ENCODE results near the gene COX6A1. TPM values are rescaled to one million over a fixed set of nuclear protein-coding genes. Genes with fewer than 3 reads are reported as not detected.
A peak's percentile ranks its signal among the peaks of the same experiment; 100 is the strongest.

Gene COX6A1
- total and polyA plus RNA-seq, 2 of the 13 experiments (the other 11 are each of a cell fraction or from before 2014, with no cell fraction given): 542 to 673 TPM

DNA sequence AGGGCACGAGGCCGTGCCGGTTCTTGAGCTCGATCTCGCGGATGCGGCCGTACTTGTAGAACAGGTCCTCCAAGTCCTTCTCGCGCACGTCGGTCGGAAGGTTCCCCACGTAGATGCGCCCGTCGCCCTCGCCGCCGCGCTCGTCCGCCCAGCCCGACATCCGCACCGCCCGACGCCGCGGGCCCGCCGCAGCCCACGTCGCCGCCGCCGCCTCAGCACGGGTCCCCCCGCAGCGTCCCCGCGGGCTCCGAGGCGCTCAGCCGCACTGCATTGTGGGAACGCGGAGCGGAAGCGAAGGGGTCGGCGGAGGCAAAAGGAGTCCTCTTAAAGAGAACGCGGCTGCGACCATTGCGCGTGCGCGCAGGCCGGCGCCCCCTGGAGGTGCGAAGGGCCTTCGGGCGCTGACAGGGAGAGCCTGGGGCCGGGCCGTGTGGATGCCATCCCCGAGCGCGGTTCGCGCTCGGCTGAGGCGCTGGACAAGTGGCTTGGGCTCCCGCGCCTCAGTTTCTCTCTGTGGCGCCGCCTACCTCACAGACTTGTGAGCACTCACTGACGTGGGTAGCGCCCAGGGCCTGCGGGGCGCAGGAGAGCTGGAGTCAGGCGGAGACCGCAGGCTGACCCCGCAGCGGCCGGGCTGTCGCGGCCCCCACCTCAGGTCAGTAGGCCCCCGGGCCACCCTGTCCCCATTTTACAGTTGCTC, 31.7 kb downstream of the COX6A1 start, which contains the start of gene SRSF9 (continued):
- peak; percentile 80; the same call in 1 of the 2 replicates for TF ChIP-seq ZNF772 (CRISPR knock-in tag; IDR thresholded peaks at IDR 0.05)
- TF ChIP-seq, protein P1, sequence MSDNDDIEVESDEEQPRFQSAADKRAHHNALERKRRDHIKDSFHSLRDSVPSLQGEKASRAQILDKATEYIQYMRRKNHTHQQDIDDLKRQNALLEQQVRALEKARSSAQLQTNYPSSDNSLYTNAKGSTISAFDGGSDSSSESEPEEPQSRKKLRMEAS (IDR thresholded peaks at IDR 0.05): peak; percentile 92
- TF ChIP-seq ZNF333 (CRISPR knock-in tag; IDR thresholded peaks at IDR 0.05; ENCODE audit: borderline replicate concordance): no peak
- no peak for TF ChIP-seq ZNF644 (CRISPR knock-in tag; IDR thresholded peaks at IDR 0.05; ENCODE audit: low read depth)
- TF ChIP-seq, protein P2, sequence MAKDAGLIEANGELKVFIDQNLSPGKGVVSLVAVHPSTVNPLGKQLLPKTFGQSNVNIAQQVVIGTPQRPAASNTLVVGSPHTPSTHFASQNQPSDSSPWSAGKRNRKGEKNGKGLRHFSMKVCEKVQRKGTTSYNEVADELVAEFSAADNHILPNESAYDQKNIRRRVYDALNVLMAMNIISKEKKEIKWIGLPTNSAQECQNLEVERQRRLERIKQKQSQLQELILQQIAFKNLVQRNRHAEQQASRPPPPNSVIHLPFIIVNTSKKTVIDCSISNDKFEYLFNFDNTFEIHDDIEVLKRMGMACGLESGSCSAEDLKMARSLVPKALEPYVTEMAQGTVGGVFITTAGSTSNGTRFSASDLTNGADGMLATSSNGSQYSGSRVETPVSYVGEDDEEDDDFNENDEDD (CRISPR knock-in tag; IDR thresholded peaks at IDR 0.05; ENCODE audit: borderline replicate concordance): peak; percentile 81
- TF ChIP-seq, protein P3, sequence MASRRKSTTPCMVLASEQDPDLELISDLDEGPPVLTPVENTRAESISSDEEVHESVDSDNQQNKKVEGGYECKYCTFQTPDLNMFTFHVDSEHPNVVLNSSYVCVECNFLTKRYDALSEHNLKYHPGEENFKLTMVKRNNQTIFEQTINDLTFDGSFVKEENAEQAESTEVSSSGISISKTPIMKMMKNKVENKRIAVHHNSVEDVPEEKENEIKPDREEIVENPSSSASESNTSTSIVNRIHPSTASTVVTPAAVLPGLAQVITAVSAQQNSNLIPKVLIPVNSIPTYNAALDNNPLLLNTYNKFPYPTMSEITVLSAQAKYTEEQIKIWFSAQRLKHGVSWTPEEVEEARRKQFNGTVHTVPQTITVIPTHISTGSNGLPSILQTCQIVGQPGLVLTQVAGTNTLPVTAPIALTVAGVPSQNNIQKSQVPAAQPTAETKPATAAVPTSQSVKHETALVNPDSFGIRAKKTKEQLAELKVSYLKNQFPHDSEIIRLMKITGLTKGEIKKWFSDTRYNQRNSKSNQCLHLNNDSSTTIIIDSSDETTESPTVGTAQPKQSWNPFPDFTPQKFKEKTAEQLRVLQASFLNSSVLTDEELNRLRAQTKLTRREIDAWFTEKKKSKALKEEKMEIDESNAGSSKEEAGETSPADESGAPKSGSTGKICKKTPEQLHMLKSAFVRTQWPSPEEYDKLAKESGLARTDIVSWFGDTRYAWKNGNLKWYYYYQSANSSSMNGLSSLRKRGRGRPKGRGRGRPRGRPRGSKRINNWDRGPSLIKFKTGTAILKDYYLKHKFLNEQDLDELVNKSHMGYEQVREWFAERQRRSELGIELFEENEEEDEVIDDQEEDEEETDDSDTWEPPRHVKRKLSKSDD (CRISPR knock-in tag; IDR thresholded peaks at IDR 0.05; ENCODE audit: low read depth): 0 out of 2 replicates have a peak, but pooled peaks have one; percentile 7
- TF ChIP-seq MED8 (CRISPR knock-in tag; IDR thresholded peaks at IDR 0.05; ENCODE audit: insufficient replicate concordance): peak; percentile 41
- TF ChIP-seq BCL6 (CRISPR knock-in tag; IDR thresholded peaks at IDR 0.05): peak; percentile 49; the same call in 1 of the 2 replicates
- TF ChIP-seq, protein P4, sequence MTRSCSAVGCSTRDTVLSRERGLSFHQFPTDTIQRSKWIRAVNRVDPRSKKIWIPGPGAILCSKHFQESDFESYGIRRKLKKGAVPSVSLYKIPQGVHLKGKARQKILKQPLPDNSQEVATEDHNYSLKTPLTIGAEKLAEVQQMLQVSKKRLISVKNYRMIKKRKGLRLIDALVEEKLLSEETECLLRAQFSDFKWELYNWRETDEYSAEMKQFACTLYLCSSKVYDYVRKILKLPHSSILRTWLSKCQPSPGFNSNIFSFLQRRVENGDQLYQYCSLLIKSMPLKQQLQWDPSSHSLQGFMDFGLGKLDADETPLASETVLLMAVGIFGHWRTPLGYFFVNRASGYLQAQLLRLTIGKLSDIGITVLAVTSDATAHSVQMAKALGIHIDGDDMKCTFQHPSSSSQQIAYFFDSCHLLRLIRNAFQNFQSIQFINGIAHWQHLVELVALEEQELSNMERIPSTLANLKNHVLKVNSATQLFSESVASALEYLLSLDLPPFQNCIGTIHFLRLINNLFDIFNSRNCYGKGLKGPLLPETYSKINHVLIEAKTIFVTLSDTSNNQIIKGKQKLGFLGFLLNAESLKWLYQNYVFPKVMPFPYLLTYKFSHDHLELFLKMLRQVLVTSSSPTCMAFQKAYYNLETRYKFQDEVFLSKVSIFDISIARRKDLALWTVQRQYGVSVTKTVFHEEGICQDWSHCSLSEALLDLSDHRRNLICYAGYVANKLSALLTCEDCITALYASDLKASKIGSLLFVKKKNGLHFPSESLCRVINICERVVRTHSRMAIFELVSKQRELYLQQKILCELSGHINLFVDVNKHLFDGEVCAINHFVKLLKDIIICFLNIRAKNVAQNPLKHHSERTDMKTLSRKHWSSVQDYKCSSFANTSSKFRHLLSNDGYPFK (CRISPR knock-in tag; IDR thresholded peaks at IDR 0.05; ENCODE audit: borderline replicate concordance): peak; percentile 73; the same call in 1 of the 2 replicates
- TF ChIP-seq ISX (CRISPR knock-in tag; conservative IDR thresholded peaks at IDR 0.05): no peak
- no peak for TF ChIP-seq CEBPB (IDR thresholded peaks at IDR 0.05; ENCODE audit: borderline replicate concordance, low read depth, low read length)
- no peak for TF ChIP-seq DPF2 (CRISPR knock-in tag; IDR thresholded peaks at IDR 0.05; ENCODE audit: borderline replicate concordance, low read depth)
- TF ChIP-seq, protein P5, sequence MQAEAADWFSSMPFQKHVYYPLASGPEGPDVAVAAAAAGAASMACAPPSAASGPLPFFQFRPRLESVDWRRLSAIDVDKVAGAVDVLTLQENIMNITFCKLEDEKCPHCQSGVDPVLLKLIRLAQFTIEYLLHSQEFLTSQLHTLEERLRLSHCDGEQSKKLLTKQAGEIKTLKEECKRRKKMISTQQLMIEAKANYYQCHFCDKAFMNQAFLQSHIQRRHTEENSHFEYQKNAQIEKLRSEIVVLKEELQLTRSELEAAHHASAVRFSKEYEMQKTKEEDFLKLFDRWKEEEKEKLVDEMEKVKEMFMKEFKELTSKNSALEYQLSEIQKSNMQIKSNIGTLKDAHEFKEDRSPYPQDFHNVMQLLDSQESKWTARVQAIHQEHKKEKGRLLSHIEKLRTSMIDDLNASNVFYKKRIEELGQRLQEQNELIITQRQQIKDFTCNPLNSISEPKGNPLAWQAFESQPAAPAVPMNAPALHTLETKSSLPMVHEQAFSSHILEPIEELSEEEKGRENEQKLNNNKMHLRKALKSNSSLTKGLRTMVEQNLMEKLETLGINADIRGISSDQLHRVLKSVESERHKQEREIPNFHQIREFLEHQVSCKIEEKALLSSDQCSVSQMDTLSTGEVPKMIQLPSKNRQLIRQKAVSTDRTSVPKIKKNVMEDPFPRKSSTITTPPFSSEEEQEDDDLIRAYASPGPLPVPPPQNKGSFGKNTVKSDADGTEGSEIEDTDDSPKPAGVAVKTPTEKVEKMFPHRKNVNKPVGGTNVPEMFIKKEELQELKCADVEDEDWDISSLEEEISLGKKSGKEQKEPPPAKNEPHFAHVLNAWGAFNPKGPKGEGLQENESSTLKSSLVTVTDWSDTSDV (CRISPR knock-in tag; IDR thresholded peaks at IDR 0.05): no peak; the same call in 1 of the 2 replicates

All from HepG2 (cell line).